ENCODE results near the gene TNFRSF25.

TNFRSF25 gene

DNA sequence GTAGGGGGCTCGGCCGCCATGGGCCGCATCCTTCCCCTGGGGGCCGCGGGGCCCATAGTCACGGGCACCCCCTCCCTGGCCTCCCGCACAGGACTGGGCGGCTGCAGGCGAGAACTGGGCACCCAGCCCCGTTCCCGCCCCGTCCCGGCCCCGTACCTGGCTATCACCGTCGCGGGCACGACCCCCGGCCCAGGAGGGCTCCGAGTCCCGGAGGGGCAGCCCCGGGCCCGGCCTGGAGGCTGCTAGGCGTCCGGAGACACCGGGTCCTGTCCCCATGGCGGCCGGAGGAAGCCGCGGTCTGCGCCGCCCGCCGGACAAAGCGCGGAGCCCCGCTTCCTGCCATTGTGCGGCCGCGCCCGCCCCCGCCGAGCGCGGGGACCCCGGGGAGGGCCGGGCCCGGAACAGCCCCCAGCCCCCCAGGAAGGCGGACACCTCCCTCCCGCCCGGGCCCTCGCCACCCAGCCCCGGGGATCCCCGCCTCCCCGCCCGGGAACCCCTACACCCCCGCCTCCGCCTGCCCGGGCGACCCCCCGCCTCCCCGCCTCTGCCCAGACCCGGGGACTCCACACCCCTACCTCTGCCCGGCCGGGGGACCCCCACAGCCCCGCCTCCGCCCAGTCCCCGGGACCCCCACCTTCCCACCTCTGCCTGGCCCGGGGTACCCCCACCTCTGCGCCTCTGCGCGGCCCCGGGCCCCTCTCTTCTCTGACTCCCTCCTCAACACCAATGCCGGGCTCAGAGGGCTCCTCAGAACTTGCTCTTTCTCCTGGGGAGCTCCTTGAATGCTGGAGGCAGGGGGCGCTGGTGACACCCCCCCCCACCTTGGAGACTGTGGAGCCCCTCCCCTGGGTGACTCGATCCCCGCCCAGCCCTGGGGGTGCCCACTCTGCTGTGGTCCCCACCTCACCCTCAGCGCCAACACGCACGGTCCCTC, 19.5 kb upstream of the TNFRSF25 start:
- TF ChIP-seq CTCF (IDR thresholded peaks at IDR 0.05; ENCODE audit: extremely low read depth, missing control alignments): no peak
- DNase-seq (ENCODE audit: low spot score): no peak

- no peak for DNase-seq (ENCODE audit: low spot score)
- no peak for TF ChIP-seq CTCF (IDR thresholded peaks at IDR 0.05; ENCODE audit: extremely low read depth, missing control alignments)
Observed at GRCh38 chr1:6484826-6485167, 18.8 kb upstream of the TNFRSF25 start.

GRCh38 chr1:6483761-6484117, 17.8 kb upstream of the TNFRSF25 start:
- no peak for DNase-seq (ENCODE audit: low spot score)
- TF ChIP-seq CTCF (IDR thresholded peaks at IDR 0.05; ENCODE audit: extremely low read depth, missing control alignments): no peak

DNA sequence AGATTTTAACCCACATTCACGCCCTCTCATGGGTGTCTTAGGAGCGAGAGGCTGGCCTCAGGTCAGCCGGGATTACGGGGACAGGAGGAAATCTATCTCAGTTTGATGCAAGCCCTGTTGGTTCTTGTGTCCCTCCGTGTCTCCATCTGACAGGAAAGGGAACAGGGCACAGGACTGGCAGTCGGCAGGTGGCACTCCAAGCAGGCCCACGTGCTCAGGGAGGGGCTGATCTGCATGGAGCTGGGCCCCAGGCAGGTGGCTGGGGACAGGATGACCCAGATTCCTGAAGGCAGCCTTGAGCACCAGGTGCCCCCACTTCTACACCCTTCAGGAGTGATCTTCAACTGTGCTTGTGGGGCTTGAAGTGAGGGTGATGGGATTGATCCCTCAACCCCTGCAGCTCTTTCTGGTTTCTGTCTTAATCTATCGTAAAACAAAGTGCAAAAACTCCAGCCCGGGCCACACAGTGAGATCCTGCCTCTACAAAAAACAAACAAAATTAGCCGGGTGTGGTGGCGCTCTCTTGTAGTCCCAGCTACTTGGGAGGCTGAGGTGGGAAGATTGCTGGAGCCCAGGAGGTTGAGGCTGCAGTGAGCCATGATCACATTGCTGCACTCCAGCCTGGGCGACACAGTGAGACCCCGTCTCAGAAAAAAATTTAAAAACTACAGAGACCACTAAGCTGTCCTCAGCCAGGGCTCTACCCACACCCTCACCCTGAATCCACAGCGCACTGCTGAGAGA, 17.2 kb upstream of the TNFRSF25 start:
- no peak for DNase-seq (ENCODE audit: low spot score)
- TF ChIP-seq CTCF (IDR thresholded peaks at IDR 0.05; ENCODE audit: extremely low read depth, missing control alignments): no peak

DNA sequence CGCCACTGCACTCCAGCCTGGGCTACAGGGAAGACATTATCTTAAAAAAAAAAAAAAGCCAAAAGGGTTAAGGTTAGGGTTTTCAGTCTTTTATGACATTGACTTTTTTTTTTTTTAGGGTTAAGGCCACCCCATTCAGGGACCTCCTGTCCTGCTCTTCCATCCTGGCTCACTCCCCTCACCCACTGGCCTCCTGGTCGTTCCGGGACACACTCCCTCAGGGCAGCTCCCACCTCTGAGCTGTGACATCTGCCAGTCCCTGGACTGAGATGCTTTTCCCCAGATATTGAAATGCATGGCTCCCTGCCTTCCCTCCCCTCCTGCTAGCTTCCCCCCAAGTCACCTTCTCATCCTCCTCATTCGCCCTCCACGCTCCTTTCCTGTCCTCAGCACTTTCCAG, 15.8 kb upstream of the TNFRSF25 start:
- no peak for DNase-seq (ENCODE audit: low spot score)
- no peak for TF ChIP-seq CTCF (IDR thresholded peaks at IDR 0.05; ENCODE audit: extremely low read depth, missing control alignments)

DNA sequence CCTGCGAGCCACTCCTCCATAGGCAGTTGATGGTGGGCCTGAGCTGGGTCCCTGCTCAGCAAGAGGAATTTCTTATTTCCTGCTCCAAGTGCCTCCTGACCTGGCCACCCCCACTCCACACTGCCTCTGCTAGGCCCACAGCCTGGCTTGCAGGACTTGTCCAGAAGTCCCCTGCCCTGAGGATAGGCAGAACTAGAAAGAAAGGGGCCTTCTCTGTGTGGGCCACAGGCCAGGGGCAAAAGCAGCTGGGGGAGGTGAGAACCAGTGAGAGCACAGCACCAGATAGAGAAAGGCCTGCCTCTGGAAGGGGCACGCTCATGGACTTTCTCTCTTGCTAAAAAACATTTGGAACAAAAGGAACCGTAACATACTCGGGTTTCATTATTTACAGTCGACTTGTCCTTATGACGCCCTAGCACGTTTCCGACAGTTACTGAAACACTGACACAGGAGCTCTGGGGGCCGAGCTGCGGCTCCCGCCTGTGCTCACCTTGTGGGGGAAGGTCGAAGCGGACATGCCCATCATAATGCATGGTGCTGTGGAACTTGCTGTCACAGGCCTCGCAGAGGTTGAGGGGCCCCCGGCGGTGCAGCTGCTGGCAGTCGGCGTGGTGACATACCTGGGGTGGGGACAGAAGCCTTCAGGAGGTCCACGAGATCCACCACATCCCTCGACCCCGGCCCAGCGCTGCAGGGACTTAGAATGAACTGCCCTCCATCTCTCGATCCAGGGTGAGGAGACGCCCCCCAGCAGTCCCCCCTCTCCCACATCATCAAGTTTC, 11.3 kb upstream of the TNFRSF25 start:
- TF ChIP-seq CTCF (IDR thresholded peaks at IDR 0.05; ENCODE audit: extremely low read depth, missing control alignments): no peak
- no peak for DNase-seq (ENCODE audit: low spot score)
